Trophoblast cell (in vitro differentiated cells and primary cell): ENCODE results near the gene TBC1D19.

Experiments
- DNase-seq, 2 donors: peaks; one replicate each; pipeline ENCODE4 v3.0.0-alpha.2; 2016
- H2AFZ ChIP-seq: 2 replicates; pipeline ENCODE4 v1.6.1; 2013; ENCODE audit warnings: low read length, moderate library complexity, mild to moderate bottlenecking; ENCODE audit not compliant: insufficient read depth, poor library complexity
- H2AK5ac ChIP-seq: 2 replicates; pipeline ENCODE4 v1.6.1; 2013; ENCODE audit warnings: mild to moderate bottlenecking, low read length
- H2BK120ac ChIP-seq: 2 replicates; pipeline ENCODE4 v1.6.1; 2013; ENCODE audit warnings: low read length, mild to moderate bottlenecking, moderate library complexity; ENCODE audit not compliant: insufficient read depth, poor library complexity
- H2BK12ac ChIP-seq: 2 replicates; pipeline ENCODE4 v1.6.1; 2013; ENCODE audit warnings: mild to moderate bottlenecking, low read length, moderate library complexity
- H2BK5ac ChIP-seq: 2 replicates; pipeline ENCODE4 v1.6.1; 2013; ENCODE audit warnings: low read length, low read depth, moderate library complexity, mild to moderate bottlenecking; ENCODE audit not compliant: poor library complexity
- H3K14ac ChIP-seq: 2 replicates; pipeline ENCODE4 v1.6.1; 2013; ENCODE audit warnings: mild to moderate bottlenecking, low read length
- H3K18ac ChIP-seq: 2 replicates; pipeline ENCODE4 v1.6.1; 2013; ENCODE audit warnings: mild to moderate bottlenecking, low read length
- H3K23ac ChIP-seq: 2 replicates; pipeline ENCODE4 v1.6.1; 2013; ENCODE audit warnings: low read length
- H3K27ac ChIP-seq: 2 replicates; pipeline ENCODE4 v1.5.1; 2013; ENCODE audit warnings: low read depth, mild to moderate bottlenecking, inconsistent platforms, low read length, moderate library complexity
- H3K27me3 ChIP-seq: 2 replicates; pipeline ENCODE4 v1.6.1; 2013; ENCODE audit warnings: inconsistent platforms, mild to moderate bottlenecking, low read length, moderate library complexity; ENCODE audit not compliant: insufficient read depth
- H3K36me3 ChIP-seq, 2 experiments: 1 replicate in 1 of 2; 2 replicates in 1 of 2; pipeline ENCODE4 v1.6.1; 2013; ENCODE audit warnings: low read length in 2 of 2, mild to moderate bottlenecking in 2 of 2, moderate library complexity in 1 of 2; ENCODE audit not compliant: insufficient read depth in 2 of 2, control insufficient read depth in 1 of 2
- H3K4ac ChIP-seq: 2 replicates; pipeline ENCODE4 v1.6.1; 2013; ENCODE audit warnings: low read depth, mild to moderate bottlenecking, low read length, moderate library complexity
- H3K4me1 ChIP-seq, 2 experiments: 1 replicate in 1 of 2; 2 replicates in 1 of 2; pipeline ENCODE4 v1.6.1; 2013; ENCODE audit warnings: low read length in 2 of 2, mild to moderate bottlenecking in 2 of 2, moderate library complexity in 1 of 2; ENCODE audit not compliant: insufficient read depth in 2 of 2, control insufficient read depth in 1 of 2
- H3K4me2 ChIP-seq: 2 replicates; pipeline ENCODE4 v1.6.1; 2013; ENCODE audit warnings: inconsistent platforms, mild to moderate bottlenecking, low read length, moderate library complexity
- H3K4me3 ChIP-seq: 2 replicates; pipeline ENCODE4 v1.5.1; 2013; ENCODE audit warnings: mild to moderate bottlenecking, low read depth, low read length, inconsistent platforms
- H3K79me1 ChIP-seq: one replicate; pipeline ENCODE4 v1.6.1; 2013; ENCODE audit warnings: low read length
- H3K79me2 ChIP-seq: 2 replicates; pipeline ENCODE4 v1.6.1; 2013; ENCODE audit warnings: low read length, mild to moderate bottlenecking; ENCODE audit not compliant: control insufficient read depth, insufficient read depth, poor library complexity
- H3K9ac ChIP-seq: 2 replicates; pipeline ENCODE4 v1.6.1; 2013; ENCODE audit warnings: mild to moderate bottlenecking, low read length
- H3K9me3 ChIP-seq: 2 replicates; pipeline ENCODE4 v1.6.1; 2013; ENCODE audit warnings: low read depth, mild to moderate bottlenecking, control low read depth, inconsistent platforms, low read length; ENCODE audit not compliant: insufficient read depth
- H4K12ac ChIP-seq: 2 replicates; pipeline ENCODE4 v1.6.1; 2013; ENCODE audit warnings: low read depth, mild to moderate bottlenecking, low read length, moderate library complexity
- H4K8ac ChIP-seq: 2 replicates; pipeline ENCODE4 v1.6.1; 2013; ENCODE audit warnings: low read depth, mild to moderate bottlenecking, low read length, moderate library complexity
- H4K91ac ChIP-seq: one replicate; pipeline ENCODE4 v1.6.1; 2013; ENCODE audit warnings: low read depth, mild to moderate bottlenecking, low read length, moderate library complexity
- WGBS: extraction: QIAGEN DNeasy Blood & Tissue Kit; methylation state at CpG from one replicate; pipeline ENCODE4 v1.1.7; 2013; ENCODE audit warnings: missing lambda C conversion rate; ENCODE audit not compliant: insufficient read length, insufficient coverage; ENCODE audit errors: extremely low coverage; 5-methylcytosine and 5-hydroxymethylcytosine counted together

TBC1D19 gene

GRCh38 chr4:26741491-26741871 is 157.6 kb downstream of the TBC1D19 start:
- no peak overlapping the region for H3K4me2 ChIP-seq
- H4K12ac ChIP-seq = no peak overlapping the region
- H3K14ac ChIP-seq = no peak overlapping the region
- H2BK12ac ChIP-seq = no peak overlapping the region
- H2AK5ac ChIP-seq = no peak overlapping the region
- DNase-seq = no peak
- H3K79me2 ChIP-seq = no peaks in the 10 kb centered on the region
- no peak overlapping the region for H2BK120ac ChIP-seq
- H3K36me3 ChIP-seq = no peaks in the 10 kb centered on the region
- H3K4me1 ChIP-seq = no peaks in the 10 kb centered on the region
- no peak overlapping the region for H4K8ac ChIP-seq
- H3K4ac ChIP-seq = no peak overlapping the region
- no peak overlapping the region for H3K9ac ChIP-seq
- no peak overlapping the region for H3K27ac ChIP-seq
- no CpG with 5 or more reads among the region's 2 CpGs for WGBS
- H4K91ac ChIP-seq = no peak overlapping the region
- no peaks in the 10 kb centered on the region for H3K79me1 ChIP-seq
- H3K18ac ChIP-seq = no peak overlapping the region
- no peak overlapping the region for H2BK5ac ChIP-seq
- H3K27me3 ChIP-seq = no peaks in the 10 kb centered on the region
- no peaks in the 10 kb centered on the region for H3K9me3 ChIP-seq
- no peak overlapping the region for H3K23ac ChIP-seq
- H2AFZ ChIP-seq = no peak overlapping the region
- no peak overlapping the region for H3K4me3 ChIP-seq

- Histone ChIP-seq H3K4me2 (no peak overlapping the region), H3K9ac (no peak overlapping the region), H4K8ac (no peak overlapping the region), H2BK5ac (no peak overlapping the region), H3K27ac (no peak overlapping the region), H3K23ac (no peak overlapping the region), H3K4me1 (no peaks in the 10 kb centered on the region), H3K18ac (no peak overlapping the region), H3K27me3 (no peaks in the 10 kb centered on the region), H3K36me3 (no peaks in the 10 kb centered on the region), H4K12ac (no peak overlapping the region), H3K4me3 (no peak overlapping the region), H3K79me2 (no peaks in the 10 kb centered on the region), H3K9me3 (no peaks in the 10 kb centered on the region), H2BK12ac (no peak overlapping the region), H3K4ac (no peak overlapping the region), H2AK5ac (no peak overlapping the region), H3K79me1 (no peaks in the 10 kb centered on the region), H2AFZ (no peak overlapping the region), H2BK120ac (no peak overlapping the region), H4K91ac (no peak overlapping the region), H3K14ac (no peak overlapping the region)
- DNase-seq = peak in 1 of 2 donors; percentile 42
- WGBS = no CpG with 5 or more reads among the region's 5 CpGs
Observed at GRCh38 chr4:26746802-26747213, 162.9 kb downstream of the TBC1D19 start.

GRCh38 chr4:26748811-26749210 is 164.9 kb downstream of the TBC1D19 start:
- no peak overlapping the region for H3K27ac ChIP-seq
- no peak overlapping the region for H3K4ac ChIP-seq
- H3K79me1 ChIP-seq = no peaks in the 10 kb centered on the region
- H3K4me3 ChIP-seq = no peak overlapping the region
- H4K12ac ChIP-seq = no peak overlapping the region
- H3K36me3 ChIP-seq = no peaks in the 10 kb centered on the region
- H3K9me3 ChIP-seq = no peaks in the 10 kb centered on the region
- H3K27me3 ChIP-seq = no peaks in the 10 kb centered on the region
- no peaks in the 10 kb centered on the region for H3K4me1 ChIP-seq
- no peak for DNase-seq
- no peak overlapping the region for H4K8ac ChIP-seq
- no peak overlapping the region for H3K9ac ChIP-seq
- H3K14ac ChIP-seq = no peak overlapping the region
- H3K18ac ChIP-seq = no peak overlapping the region
- no peak overlapping the region for H2BK5ac ChIP-seq
- H4K91ac ChIP-seq = no peak overlapping the region
- no peak overlapping the region for H2AFZ ChIP-seq
- H3K23ac ChIP-seq = peak overlapping the region; percentile 74
- no peak overlapping the region for H3K4me2 ChIP-seq
- H2BK120ac ChIP-seq = no peak overlapping the region
- no peak overlapping the region for H2AK5ac ChIP-seq
- no peak overlapping the region for H2BK12ac ChIP-seq
- no peaks in the 10 kb centered on the region for H3K79me2 ChIP-seq

- no peak overlapping the region for H4K91ac ChIP-seq
- no peak overlapping the region for H4K8ac ChIP-seq
- H2AK5ac ChIP-seq = no peak overlapping the region
- H3K4me3 ChIP-seq = no peak overlapping the region
- H2AFZ ChIP-seq = no peak overlapping the region
- no peaks in the 10 kb centered on the region for H3K36me3 ChIP-seq
- no peaks in the 10 kb centered on the region for H3K79me2 ChIP-seq
- no peak for DNase-seq
- H3K18ac ChIP-seq = no peak overlapping the region
- H3K14ac ChIP-seq = no peak overlapping the region
- no peak overlapping the region for H4K12ac ChIP-seq
- no peak overlapping the region for H2BK120ac ChIP-seq
- no peak overlapping the region for H3K23ac ChIP-seq
- no peak overlapping the region for H3K9ac ChIP-seq
- H2BK5ac ChIP-seq = no peak overlapping the region
- no peak overlapping the region for H3K4ac ChIP-seq
- H3K4me1 ChIP-seq = no peaks in the 10 kb centered on the region
- H2BK12ac ChIP-seq = no peak overlapping the region
- H3K9me3 ChIP-seq = no peaks in the 10 kb centered on the region
- no peaks in the 10 kb centered on the region for H3K79me1 ChIP-seq
- WGBS = no CpG with 5 or more reads among the region's 2 CpGs
- H3K4me2 ChIP-seq = no peak overlapping the region
- no peak overlapping the region for H3K27ac ChIP-seq
- H3K27me3 ChIP-seq = no peaks in the 10 kb centered on the region
Observed at GRCh38 chr4:26749867-26750266, 166.0 kb downstream of the TBC1D19 start.

- peak in 1 of 2 donors; percentile 7 for DNase-seq
- H3K4ac ChIP-seq = no peak overlapping the region
- no peak overlapping the region for H4K91ac ChIP-seq
- no peak overlapping the region for H3K14ac ChIP-seq
- no peak overlapping the region for H3K4me3 ChIP-seq
- H2AK5ac ChIP-seq = no peak overlapping the region
- H4K12ac ChIP-seq = no peak overlapping the region
- no peak overlapping the region for H2BK5ac ChIP-seq
- no peak overlapping the region for H2BK12ac ChIP-seq
- no peak overlapping the region for H2BK120ac ChIP-seq
- H3K79me1 ChIP-seq = no peaks in the 10 kb centered on the region
- no peak overlapping the region for H2AFZ ChIP-seq
- no peaks in the 10 kb centered on the region for H3K4me1 ChIP-seq
- H3K4me2 ChIP-seq = no peak overlapping the region
- H4K8ac ChIP-seq = no peak overlapping the region
- H3K23ac ChIP-seq = no peak overlapping the region
- H3K27ac ChIP-seq = no peak overlapping the region
- no peaks in the 10 kb centered on the region for H3K79me2 ChIP-seq
- no peak overlapping the region for H3K18ac ChIP-seq
- no peak overlapping the region for H3K9ac ChIP-seq
- H3K36me3 ChIP-seq = no peaks in the 10 kb centered on the region
- no peaks in the 10 kb centered on the region for H3K27me3 ChIP-seq
- no peaks in the 10 kb centered on the region for H3K9me3 ChIP-seq
Observed at GRCh38 chr4:26751004-26751403, 167.1 kb downstream of the TBC1D19 start.
